ENCODE results near the gene GLIS1. TPM values are rescaled to one million over a fixed set of nuclear protein-coding genes. Genes with fewer than 3 reads are reported as not detected.

GLIS1 gene
- total and polyA plus RNA-seq, 9 donors, result 0.12 to 2.9 (median 0.48) TPM; not detected in 1

DNA sequence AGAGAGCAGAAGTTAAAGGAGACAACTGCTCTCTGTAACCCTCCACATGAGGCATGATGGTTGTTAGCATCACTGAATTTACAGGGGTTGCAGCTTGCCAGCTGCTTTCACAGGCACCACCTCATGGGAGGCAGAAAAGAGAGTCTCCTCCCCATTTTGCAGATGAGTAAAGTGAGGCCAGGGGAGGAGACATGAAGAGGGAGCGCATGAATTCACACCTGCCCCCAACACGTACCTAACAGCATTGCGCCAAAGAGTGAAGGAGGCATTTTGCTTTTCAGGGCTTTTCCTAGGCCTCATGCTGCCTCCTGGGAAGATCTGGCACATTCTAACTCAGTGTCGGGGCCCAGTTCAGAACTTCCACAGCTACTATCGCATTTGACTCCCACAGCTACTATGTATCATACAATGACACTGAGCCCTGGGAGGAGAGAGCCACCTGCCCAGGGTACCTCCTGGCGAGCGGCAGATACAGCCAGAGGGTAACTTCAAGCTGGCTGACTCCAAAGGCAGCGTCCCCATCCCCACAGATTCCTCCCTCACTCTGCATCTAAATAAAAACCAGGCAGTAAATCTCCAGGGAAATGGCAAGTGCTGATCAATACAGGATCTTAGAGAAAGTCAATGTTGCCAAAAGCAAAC lies 34.0 kb downstream of the GLIS1 start:
- Histone ChIP-seq H3K27ac (no peak overlapping the region), H3K4me3 (no peak overlapping the region), H3K27me3 (no peaks in the 10 kb centered on the region), H3K4me1 (ENCODE audit: insufficient read depth) (no peaks in the 10 kb centered on the region), H3K9me3 (no peaks in the 10 kb centered on the region), H3K36me3 (no peaks in the 10 kb centered on the region)
- 83 to 94% (median 92%) methylated on average over 8 of the region's 8 CpGs for WGBS, 3 donors
- intact Hi-C loops (cut with DNase I), result no loop called here
- TF ChIP-seq, protein P1, sequence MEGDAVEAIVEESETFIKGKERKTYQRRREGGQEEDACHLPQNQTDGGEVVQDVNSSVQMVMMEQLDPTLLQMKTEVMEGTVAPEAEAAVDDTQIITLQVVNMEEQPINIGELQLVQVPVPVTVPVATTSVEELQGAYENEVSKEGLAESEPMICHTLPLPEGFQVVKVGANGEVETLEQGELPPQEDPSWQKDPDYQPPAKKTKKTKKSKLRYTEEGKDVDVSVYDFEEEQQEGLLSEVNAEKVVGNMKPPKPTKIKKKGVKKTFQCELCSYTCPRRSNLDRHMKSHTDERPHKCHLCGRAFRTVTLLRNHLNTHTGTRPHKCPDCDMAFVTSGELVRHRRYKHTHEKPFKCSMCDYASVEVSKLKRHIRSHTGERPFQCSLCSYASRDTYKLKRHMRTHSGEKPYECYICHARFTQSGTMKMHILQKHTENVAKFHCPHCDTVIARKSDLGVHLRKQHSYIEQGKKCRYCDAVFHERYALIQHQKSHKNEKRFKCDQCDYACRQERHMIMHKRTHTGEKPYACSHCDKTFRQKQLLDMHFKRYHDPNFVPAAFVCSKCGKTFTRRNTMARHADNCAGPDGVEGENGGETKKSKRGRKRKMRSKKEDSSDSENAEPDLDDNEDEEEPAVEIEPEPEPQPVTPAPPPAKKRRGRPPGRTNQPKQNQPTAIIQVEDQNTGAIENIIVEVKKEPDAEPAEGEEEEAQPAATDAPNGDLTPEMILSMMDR (IDR thresholded peaks at IDR 0.05), result no peak
- no peak for TF ChIP-seq EP300 (IDR thresholded peaks at IDR 0.05)
- TF ChIP-seq POLR2A (IDR thresholded peaks at IDR 0.05), result no peak
- no peak for DNase-seq

DNA sequence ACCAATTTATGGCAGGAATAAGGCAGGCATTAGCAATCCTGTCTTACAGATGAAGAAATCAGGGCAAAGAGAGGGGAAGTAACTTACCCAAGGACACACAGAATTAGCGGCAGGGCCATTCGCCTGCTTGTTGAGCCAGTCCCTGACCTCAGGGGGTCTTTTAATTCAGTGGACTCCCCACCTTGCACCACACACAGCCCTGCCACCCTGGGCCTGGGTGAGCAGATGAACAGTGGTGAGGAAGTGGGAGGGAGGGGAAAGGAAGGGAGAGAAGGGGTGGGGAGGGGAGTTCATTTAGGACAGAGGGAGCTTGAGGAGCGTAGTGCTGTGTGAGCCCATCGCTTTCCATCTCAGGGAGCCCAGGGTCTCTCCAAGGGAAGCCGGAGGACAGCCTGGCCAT lies 34.7 kb downstream of the GLIS1 start:
- Histone ChIP-seq H3K27ac (no peak overlapping the region), H3K36me3 (no peaks in the 10 kb centered on the region), H3K9me3 (no peaks in the 10 kb centered on the region), H3K4me3 (no peak overlapping the region), H3K4me1 (ENCODE audit: insufficient read depth) (no peaks in the 10 kb centered on the region), H3K27me3 (no peaks in the 10 kb centered on the region)
- WGBS, 3 donors, result 86 to 93% (median 90%) methylated on average over 5 of the region's 5 CpGs
- intact Hi-C loops (cut with DNase I), result no loop called here
- no peak for TF ChIP-seq EP300 (IDR thresholded peaks at IDR 0.05)
- TF ChIP-seq, protein P1 (IDR thresholded peaks at IDR 0.05), result no peak
- TF ChIP-seq POLR2A (IDR thresholded peaks at IDR 0.05), result no peak
- DNase-seq, result no peak

DNA sequence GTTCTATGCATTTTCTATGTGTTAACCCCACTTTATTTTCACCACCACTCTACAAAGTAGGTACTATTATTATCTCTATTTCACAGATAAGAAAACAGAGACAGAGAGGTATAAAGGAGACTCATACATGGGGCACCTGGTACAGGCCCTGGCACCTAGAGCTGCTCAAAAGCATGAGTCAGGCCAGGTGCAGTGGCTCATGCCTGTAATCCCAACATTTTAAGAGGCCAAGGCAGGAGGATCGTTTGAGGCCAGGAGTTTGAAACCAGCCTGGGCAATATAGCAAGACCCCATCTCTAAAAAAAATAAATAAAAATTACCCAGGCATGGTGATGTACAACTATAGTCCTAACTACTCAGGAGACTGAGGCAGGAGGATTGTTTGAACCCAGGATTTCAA lies 35.8 kb downstream of the GLIS1 start:
- no peak for TF ChIP-seq POLR2A (IDR thresholded peaks at IDR 0.05)
- TF ChIP-seq, protein P1 (IDR thresholded peaks at IDR 0.05), result no peak
- TF ChIP-seq EP300 (IDR thresholded peaks at IDR 0.05), result no peak
- Histone ChIP-seq H3K9me3 (no peaks in the 10 kb centered on the region), H3K36me3 (no peaks in the 10 kb centered on the region), H3K27me3 (no peaks in the 10 kb centered on the region), H3K4me3 (no peak overlapping the region), H3K27ac (no peak overlapping the region), H3K4me1 (ENCODE audit: insufficient read depth) (no peaks in the 10 kb centered on the region)
- no peak for DNase-seq
- intact Hi-C loops (cut with DNase I), result no loop called here
- WGBS, 3 donors, result 81 to 86% (median 86%) methylated on average over 1 of the region's 1 CpG

DNA sequence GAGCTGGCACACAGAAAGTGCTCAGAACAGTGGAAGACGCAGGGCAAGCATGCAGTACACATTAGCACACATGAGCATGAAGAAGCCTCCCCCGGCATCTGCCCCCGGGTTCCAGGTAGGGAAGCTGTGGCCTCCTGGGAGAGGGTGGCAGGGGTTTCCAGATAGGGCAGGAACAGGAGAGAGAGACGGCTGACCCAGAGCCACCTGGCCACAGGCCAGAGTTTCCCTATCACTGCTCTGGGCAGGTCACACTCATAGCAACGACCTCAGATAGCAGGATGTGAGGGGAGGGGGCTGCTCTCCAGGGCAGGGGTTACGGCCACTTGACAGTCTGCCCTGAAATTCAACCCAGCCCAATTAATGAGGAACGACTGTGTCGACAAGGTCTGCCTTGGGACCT lies 36.6 kb downstream of the GLIS1 start:
- intact Hi-C loops (cut with DNase I), result no loop called here
- WGBS, 3 donors, result 42 to 61% (median 51%) methylated on average over 8 of the region's 8 CpGs
- TF ChIP-seq POLR2A (IDR thresholded peaks at IDR 0.05), result no peak
- TF ChIP-seq EP300 (IDR thresholded peaks at IDR 0.05), result no peak
- TF ChIP-seq, protein P1 (IDR thresholded peaks at IDR 0.05), result no peak
- DNase-seq, result no peak
- Histone ChIP-seq H3K36me3 (no peaks in the 10 kb centered on the region), H3K27ac (no peak overlapping the region), H3K4me3 (no peak overlapping the region), H3K9me3 (no peaks in the 10 kb centered on the region), H3K27me3 (no peaks in the 10 kb centered on the region), H3K4me1 (ENCODE audit: insufficient read depth) (no peaks in the 10 kb centered on the region)

Measured in ovary (tissue), 9 donors.